Measurements from ENCODE around the gene KLC3.

Gene KLC3

GRCh38 chr19:45400192-45400591 is 59.6 kb downstream of the KLC3 start:
- ATAC-seq: no peak
- TF ChIP-seq RARB (CRISPR knock-in tag; IDR thresholded peaks at IDR 0.05): no peak
- TF ChIP-seq TCF4 (CRISPR knock-in tag; IDR thresholded peaks at IDR 0.05; ENCODE audit: borderline replicate concordance): no peak
- TF ChIP-seq ZFP30 (CRISPR knock-in tag; IDR thresholded peaks at IDR 0.05): no peak
- TF ChIP-seq CREB5 (CRISPR knock-in tag; IDR thresholded peaks at IDR 0.05; ENCODE audit: low read depth): no peak
- no peak for TF ChIP-seq BACH2 (CRISPR knock-in tag; IDR thresholded peaks at IDR 0.05; ENCODE audit: borderline replicate concordance)
- no peak for TF ChIP-seq OSR1 (CRISPR knock-in tag; IDR thresholded peaks at IDR 0.05)
- TF ChIP-seq SNAI2 (CRISPR knock-in tag; IDR thresholded peaks at IDR 0.05): no peak
- TF ChIP-seq ZNF565 (CRISPR knock-in tag; conservative IDR thresholded peaks at IDR 0.05; ENCODE audit: low read depth): no peak
- TF ChIP-seq ZFP3 (CRISPR knock-in tag; IDR thresholded peaks at IDR 0.05): no peak
- TF ChIP-seq CSRNP3 (CRISPR knock-in tag; IDR thresholded peaks at IDR 0.05): no peak
- no peak for TF ChIP-seq PPARA (CRISPR knock-in tag; IDR thresholded peaks at IDR 0.05; ENCODE audit: borderline replicate concordance)
- TF ChIP-seq ARNTL (CRISPR knock-in tag; IDR thresholded peaks at IDR 0.05; ENCODE audit: borderline replicate concordance, low read depth): no peak
- TF ChIP-seq ZNF70 (CRISPR knock-in tag; IDR thresholded peaks at IDR 0.05): no peak
- no peak for TF ChIP-seq ZC3H10 (CRISPR knock-in tag; IDR thresholded peaks at IDR 0.05)
- no peak for TF ChIP-seq ZNF8 (CRISPR knock-in tag; IDR thresholded peaks at IDR 0.05)
- TF ChIP-seq TOX (CRISPR knock-in tag; IDR thresholded peaks at IDR 0.05; ENCODE audit: borderline replicate concordance): no peak
- no peak for TF ChIP-seq POU6F1 (CRISPR knock-in tag; IDR thresholded peaks at IDR 0.05; ENCODE audit: borderline replicate concordance, low read depth)
- TF ChIP-seq CSDC2 (CRISPR knock-in tag; IDR thresholded peaks at IDR 0.05): no peak

All from SK-N-SH treated with all-trans-retinoic acid at 6 μM for 48 hours (cell line).